ENCODE results near the gene CHD2.

DNA sequence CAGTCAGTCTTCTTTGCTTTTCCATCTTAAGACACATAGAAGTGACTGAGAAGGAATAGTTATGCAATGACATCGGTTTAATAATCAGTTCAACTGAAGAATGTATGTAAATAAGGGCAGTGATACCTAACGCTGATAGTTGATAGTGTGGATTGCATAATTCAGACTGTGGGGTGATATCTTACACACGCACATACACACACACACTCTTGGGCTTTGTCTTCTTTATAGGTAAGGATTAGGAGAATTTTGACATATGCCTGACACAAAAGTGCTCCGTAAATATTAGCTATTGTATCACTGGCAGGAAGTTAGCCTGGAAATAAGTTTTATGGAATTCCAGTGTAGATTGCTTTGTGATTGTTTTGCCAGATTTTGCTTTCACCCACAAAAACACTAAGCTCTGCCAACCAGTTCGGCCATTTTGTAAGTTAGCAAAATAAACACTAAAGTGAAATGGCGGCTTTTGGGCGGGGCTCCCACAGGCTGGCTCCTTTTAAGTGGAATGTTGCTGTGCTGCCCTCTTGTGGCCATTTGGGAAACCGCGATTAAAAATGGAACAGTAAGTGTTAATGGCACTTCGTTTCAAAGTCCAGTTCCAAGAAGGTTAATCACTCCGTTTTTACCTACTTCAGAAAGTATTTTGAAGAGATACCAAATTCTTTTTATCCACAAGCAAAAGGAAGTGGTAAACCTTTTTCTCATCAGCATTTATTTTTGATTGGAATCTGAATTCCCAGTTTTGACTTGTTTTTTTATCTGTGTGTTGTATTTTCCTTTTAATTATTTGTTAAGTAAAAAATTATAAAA lies 17.7 kb downstream of the CHD2 start:
- TF ChIP-seq, protein P1, sequence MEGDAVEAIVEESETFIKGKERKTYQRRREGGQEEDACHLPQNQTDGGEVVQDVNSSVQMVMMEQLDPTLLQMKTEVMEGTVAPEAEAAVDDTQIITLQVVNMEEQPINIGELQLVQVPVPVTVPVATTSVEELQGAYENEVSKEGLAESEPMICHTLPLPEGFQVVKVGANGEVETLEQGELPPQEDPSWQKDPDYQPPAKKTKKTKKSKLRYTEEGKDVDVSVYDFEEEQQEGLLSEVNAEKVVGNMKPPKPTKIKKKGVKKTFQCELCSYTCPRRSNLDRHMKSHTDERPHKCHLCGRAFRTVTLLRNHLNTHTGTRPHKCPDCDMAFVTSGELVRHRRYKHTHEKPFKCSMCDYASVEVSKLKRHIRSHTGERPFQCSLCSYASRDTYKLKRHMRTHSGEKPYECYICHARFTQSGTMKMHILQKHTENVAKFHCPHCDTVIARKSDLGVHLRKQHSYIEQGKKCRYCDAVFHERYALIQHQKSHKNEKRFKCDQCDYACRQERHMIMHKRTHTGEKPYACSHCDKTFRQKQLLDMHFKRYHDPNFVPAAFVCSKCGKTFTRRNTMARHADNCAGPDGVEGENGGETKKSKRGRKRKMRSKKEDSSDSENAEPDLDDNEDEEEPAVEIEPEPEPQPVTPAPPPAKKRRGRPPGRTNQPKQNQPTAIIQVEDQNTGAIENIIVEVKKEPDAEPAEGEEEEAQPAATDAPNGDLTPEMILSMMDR (IDR thresholded peaks at IDR 0.05) = peak; percentile 94 to 100 (median 98)
- TF ChIP-seq POLR2AphosphoS5 (IDR thresholded peaks at IDR 0.05) (peak; percentile 98), POLR2A (IDR thresholded peaks at IDR 0.05) (no peak)
